HG02852 (cell line): ENCODE results near the gene EPSTI1.
"Not testable (repeated sequence)": the region's sequence is repeated elsewhere in the genome, so short reads cannot be mapped to it uniquely, and the experiment has no call there.

ENCODE experiments used
- ATAC-seq: cut with Tn5 transposase; IDR thresholded peaks from one replicate; pipeline ENCODE4 v1.9.1; 2021; ENCODE audit warnings: mild to moderate bottlenecking, moderate library complexity; ENCODE audit not compliant: unreplicated experiment

The EPSTI1 gene

GRCh38 chr13:42899266-42899665 is 92.8 kb downstream of the EPSTI1 start:
- peak; percentile 83 for ATAC-seq

- ATAC-seq, result no peak
Observed at GRCh38 chr13:42895776-42896175, 96.3 kb downstream of the EPSTI1 start.

GRCh38 chr13:42894765-42895243 is 97.2 kb downstream of the EPSTI1 start:
- ATAC-seq, result no peak

- no peak for ATAC-seq
Observed at GRCh38 chr13:42893214-42893671, 98.8 kb downstream of the EPSTI1 start.

GRCh38 chr13:42892760-42893159 is 99.3 kb downstream of the EPSTI1 start:
- no peak for ATAC-seq

GRCh38 chr13:42891591-42891990 is 100.5 kb downstream of the EPSTI1 start:
- no peak for ATAC-seq

DNA sequence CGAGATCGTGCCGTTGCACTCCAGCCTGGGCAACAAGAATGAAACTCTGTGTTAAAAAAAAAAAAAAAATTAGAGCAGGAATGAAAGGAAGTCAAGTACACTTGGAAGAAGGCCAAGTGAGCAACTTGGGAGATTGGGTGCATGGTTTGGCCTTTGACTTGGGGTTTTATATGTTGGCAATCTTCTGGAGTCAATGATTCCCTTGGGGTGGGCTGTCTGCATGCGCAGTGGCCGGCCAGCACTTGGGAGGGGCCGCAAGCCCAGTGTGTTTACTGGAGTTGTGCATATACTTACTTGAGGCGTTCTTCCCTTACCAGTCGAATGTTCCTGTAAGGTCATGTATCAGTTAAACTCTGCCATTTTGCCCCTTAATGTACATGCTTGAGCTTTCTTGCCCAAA is 106.7 kb downstream of the EPSTI1 start:
- no peak for ATAC-seq

GRCh38 chr13:42883771-42884467 is 108.1 kb downstream of the EPSTI1 start:
- no peak for ATAC-seq

DNA sequence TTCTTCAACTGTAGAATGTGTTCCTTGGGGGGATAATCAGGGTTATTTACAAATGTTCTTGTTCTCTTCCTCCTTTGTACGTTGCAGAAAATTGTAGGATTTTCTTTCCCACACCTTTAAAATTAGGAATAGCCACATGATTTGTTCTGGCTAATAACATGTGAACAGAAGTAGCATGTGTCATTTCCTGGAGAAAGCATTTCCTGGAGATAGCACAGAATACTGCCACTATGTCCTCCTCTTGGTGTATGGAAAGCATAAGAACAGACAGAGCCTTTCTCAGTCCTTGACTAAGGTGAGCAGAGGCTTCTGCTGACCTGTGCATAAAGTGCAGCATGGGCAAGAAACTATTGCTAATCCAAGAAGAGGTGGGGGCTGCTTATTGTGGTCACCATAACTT is 108.9 kb downstream of the EPSTI1 start:
- ATAC-seq, result no peak

- no peak for ATAC-seq
Observed at GRCh38 chr13:42880056-42880605, 111.9 kb downstream of the EPSTI1 start.

- ATAC-seq, result no peak
Observed at GRCh38 chr13:42878721-42879120, 113.3 kb downstream of the EPSTI1 start.

- no peak for ATAC-seq
Observed at GRCh38 chr13:42876887-42877545, 115.0 kb downstream of the EPSTI1 start.

GRCh38 chr13:42876270-42876714 is 115.7 kb downstream of the EPSTI1 start:
- ATAC-seq, result peak; percentile 97

DNA sequence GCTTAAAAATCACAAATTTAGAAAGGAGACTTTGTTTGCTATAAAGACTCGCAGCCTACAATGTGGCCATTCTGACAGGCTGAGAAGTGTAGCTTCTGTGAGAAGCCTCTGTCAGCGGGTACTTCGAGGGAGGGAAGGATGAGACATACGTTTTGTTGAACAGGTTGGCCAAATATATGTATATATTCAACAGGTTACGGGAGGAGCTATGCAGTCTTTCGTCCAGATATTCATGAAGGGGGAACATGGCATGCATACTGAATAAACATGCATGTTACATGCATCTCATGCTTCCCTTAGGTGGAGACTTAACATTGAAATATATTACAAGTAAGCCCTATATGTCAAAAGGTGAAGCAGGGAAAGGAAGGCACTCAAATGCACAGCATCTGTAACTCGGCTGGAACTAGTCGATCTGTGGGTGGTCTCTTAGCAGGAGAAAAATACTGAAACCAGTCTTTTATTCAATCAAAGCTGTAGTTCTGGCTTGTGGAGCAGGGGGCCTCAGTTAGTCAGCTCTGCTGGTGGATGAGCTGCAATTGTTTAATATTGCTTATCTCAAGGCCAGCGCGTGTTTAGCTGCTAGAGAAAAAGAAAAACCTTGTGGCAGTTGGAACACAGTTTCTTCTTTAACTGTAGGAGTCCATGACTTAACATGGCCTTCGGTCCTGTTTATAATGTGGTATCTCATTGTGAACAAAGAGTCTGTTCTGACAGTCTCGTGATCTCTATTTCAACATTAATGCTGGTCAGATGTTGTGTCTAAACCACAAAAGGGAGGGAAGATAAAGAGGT is 116.4 kb downstream of the EPSTI1 start:
- peak; percentile 42 for ATAC-seq

DNA sequence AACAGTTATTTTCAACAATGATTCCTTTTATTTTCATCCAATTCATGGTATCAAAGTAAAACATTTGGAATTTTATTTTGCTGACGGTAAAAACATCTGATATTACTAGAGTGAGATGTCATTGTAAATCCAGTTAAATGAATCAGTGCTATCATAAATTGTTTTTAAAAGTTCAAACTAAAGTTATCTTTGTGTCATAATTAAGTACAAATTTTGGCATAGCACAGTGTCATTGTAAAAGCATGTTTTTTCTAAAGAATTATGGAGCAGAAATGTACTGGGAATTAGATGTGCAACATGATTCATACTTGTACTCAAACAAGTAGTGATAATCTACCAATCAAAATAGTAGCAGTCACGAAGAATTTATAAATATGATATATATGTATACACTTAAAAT is 117.8 kb downstream of the EPSTI1 start:
- ATAC-seq, result no peak

- ATAC-seq, result no peak
Observed at GRCh38 chr13:42873081-42873480, 119.0 kb downstream of the EPSTI1 start.

- ATAC-seq, result no peak
Observed at GRCh38 chr13:42867232-42867631, 124.8 kb downstream of the EPSTI1 start.

- no peak for ATAC-seq
Observed at GRCh38 chr13:42865768-42866102, 126.3 kb downstream of the EPSTI1 start.

DNA sequence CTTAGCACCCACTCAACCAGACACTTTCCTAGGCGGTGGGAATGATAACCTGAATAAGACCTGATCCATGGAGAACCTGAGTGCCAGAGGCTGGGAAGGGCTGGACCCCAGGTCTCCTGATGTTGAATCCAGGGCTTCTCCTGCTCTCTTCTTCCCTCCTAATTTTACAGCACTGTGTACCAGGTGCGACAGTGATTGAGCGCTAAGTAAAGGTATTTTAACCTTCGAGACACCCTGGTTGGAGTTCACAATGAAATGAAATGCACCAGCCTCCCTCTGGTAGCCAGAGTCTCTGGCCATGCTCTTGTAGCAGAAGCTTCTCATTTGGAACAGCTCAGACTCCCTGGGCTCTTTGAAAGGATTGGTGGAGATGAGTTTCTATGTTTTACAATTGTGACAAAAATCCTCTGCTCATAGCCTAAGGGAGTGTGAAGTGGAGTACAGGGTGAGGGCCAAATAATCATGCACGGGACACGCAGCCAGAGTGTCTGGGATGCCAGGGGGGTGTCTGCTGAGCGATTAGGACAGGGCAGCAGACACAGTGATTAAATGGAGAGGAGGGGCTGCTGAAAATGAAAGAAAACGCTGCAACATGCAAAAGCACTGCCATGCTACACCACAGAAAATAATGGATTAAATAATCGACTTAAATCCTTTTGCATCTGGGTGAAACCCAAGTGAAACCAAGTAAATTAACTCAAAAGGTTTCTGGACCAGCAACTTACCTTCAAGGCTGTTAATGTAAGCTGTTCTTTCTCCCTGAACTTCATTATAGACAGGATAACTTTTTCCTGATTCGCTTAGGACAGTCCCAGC is 126.9 kb downstream of the EPSTI1 start:
- ATAC-seq, result no peak

DNA sequence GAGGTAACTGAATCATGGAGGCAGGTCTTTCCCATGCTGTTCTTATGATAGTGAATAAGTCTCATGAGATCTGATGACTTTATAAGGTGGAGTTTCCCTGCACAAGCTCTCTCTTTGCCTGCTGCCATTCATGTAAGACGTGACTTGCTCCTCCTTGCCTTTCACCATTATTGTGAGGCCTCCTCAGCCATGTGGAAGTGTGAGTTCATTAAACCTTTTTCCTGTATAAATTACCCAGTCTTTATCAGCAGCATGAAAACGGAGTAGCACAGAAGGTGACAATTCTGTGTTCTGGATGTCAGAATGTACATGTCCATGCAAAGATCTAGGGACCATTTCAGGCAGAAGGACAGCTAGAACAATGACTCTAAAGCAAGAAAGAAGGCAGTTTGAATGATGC is 129.7 kb downstream of the EPSTI1 start:
- ATAC-seq, result not testable (repeated sequence)
